WTC11 (cell line): ENCODE results near the gene CDKL2. TPM values are rescaled to one million over a fixed set of nuclear protein-coding genes. Genes with fewer than 3 reads are reported as not detected.

Experiments
- ATF2 ChIP-seq: sonication (generic); formaldehyde crosslinking; IDR thresholded peaks from 2 replicates; pipeline ENCODE4 v1.8.1; 2022; ENCODE audit warnings: low read depth, missing genetic modification reagents, borderline replicate concordance
- ATF6 ChIP-seq: sonication (generic); formaldehyde crosslinking; IDR thresholded peaks from 2 replicates; pipeline ENCODE4 v1.8.1; 2023; ENCODE audit warnings: mild to moderate bottlenecking, missing genetic modification reagents
- GRHL2 ChIP-seq: fragments of 250-450 bp; sonication (Bioruptor Pico); IDR thresholded peaks from 2 replicates; pipeline ENCODE4 v1.8.0; 2022; ENCODE audit warnings: mild to moderate bottlenecking, moderate library complexity; ENCODE audit not compliant: insufficient replicate concordance, severe bottlenecking
- GTF2I ChIP-seq: fragments of 250-450 bp; sonication (Bioruptor Pico); conservative IDR thresholded peaks from 2 replicates; pipeline ENCODE4 v1.4.0; 2021; ENCODE audit warnings: mild to moderate bottlenecking
- RELA ChIP-seq: sonication (generic); formaldehyde crosslinking; IDR thresholded peaks from 2 replicates; pipeline ENCODE4 v1.8.1; 2022; ENCODE audit warnings: missing genetic modification reagents, mild to moderate bottlenecking, borderline replicate concordance
- SMAD3 ChIP-seq: sonication (generic); formaldehyde crosslinking; IDR thresholded peaks from 2 replicates; pipeline ENCODE4 v1.8.0; 2022; ENCODE audit warnings: missing genetic modification reagents, mild to moderate bottlenecking, borderline replicate concordance
- SOX15 ChIP-seq: fragments of 250-450 bp; sonication (Bioruptor Pico); IDR thresholded peaks from 2 replicates; pipeline ENCODE4 v1.9.0; 2021; ENCODE audit warnings: mild to moderate bottlenecking
- SP1 ChIP-seq: sonication (generic); formaldehyde crosslinking; conservative IDR thresholded peaks from 2 replicates; pipeline ENCODE4 v1.8.1; 2022; ENCODE audit warnings: missing genetic modification reagents
- STAT6 ChIP-seq: sonication (generic); formaldehyde crosslinking; conservative IDR thresholded peaks from 2 replicates; pipeline ENCODE4 v1.8.1; 2023; ENCODE audit warnings: mild to moderate bottlenecking, low read depth, missing genetic modification reagents, moderate library complexity
- TCF7 ChIP-seq: sonication (generic); formaldehyde crosslinking; IDR thresholded peaks from 2 replicates; pipeline ENCODE4 v1.8.0; 2022; ENCODE audit warnings: mild to moderate bottlenecking, low read depth, missing genetic modification reagents, moderate library complexity
- TEAD4 ChIP-seq: sonication (generic); formaldehyde crosslinking; IDR thresholded peaks from 2 replicates; pipeline ENCODE4 v1.8.0; 2022; ENCODE audit warnings: mild to moderate bottlenecking, missing genetic modification reagents
- USF1 ChIP-seq: sonication (generic); formaldehyde crosslinking; IDR thresholded peaks from 2 replicates; pipeline ENCODE4 v1.8.0; 2022; ENCODE audit warnings: mild to moderate bottlenecking, missing genetic modification reagents
- ZMAT4 ChIP-seq: fragments of 250-450 bp; sonication (Bioruptor Pico); IDR thresholded peaks from 2 replicates; pipeline ENCODE4 v1.9.0; 2021; ENCODE audit warnings: mild to moderate bottlenecking
- ZNF138 ChIP-seq: sonication (generic); formaldehyde crosslinking; conservative IDR thresholded peaks from 2 replicates; pipeline ENCODE4 v1.8.1; 2022; ENCODE audit warnings: mild to moderate bottlenecking, moderate library complexity, missing genetic modification reagents
- ZNF423 ChIP-seq: fragments of 250-450 bp; sonication (Bioruptor Pico); IDR thresholded peaks from 2 replicates; pipeline ENCODE4 v2.1.2; 2022; ENCODE audit warnings: mild to moderate bottlenecking, moderate library complexity
- total RNA-seq: library from RNA; stranded (reverse); gene quantifications from 3 replicates; pipeline ENCODE4 v1.2.3, GENCODE V29; 2021
- TF ChIP-seq, protein P1 (sequence below): sonication (generic); formaldehyde crosslinking; IDR thresholded peaks from 2 replicates; pipeline ENCODE4 v1.8.0; 2023; ENCODE audit warnings: mild to moderate bottlenecking, missing genetic modification reagents
- TF ChIP-seq, protein P2 (sequence below): sonication (generic); formaldehyde crosslinking; IDR thresholded peaks from 2 replicates; pipeline ENCODE4 v1.8.0; 2022; ENCODE audit warnings: mild to moderate bottlenecking, missing genetic modification reagents
- TF ChIP-seq, protein P3 (sequence below): sonication (generic); formaldehyde crosslinking; IDR thresholded peaks from 2 replicates; pipeline ENCODE4 v1.8.0; 2023; ENCODE audit warnings: missing genetic modification reagents, mild to moderate bottlenecking, borderline replicate concordance
- TF ChIP-seq, protein P4 (sequence below): fragments of 250-450 bp; sonication (Bioruptor Pico); IDR thresholded peaks from 2 replicates; pipeline ENCODE4 v2.1.2; 2022; ENCODE audit warnings: mild to moderate bottlenecking, moderate library complexity

CDKL2 gene
- total RNA-seq, 1 experiment from 2014 or later: 1.7 TPM

GRCh38 chr4:75630174-75630936, at the start of gene CDKL2 (continued):
- TF ChIP-seq, protein P1, sequence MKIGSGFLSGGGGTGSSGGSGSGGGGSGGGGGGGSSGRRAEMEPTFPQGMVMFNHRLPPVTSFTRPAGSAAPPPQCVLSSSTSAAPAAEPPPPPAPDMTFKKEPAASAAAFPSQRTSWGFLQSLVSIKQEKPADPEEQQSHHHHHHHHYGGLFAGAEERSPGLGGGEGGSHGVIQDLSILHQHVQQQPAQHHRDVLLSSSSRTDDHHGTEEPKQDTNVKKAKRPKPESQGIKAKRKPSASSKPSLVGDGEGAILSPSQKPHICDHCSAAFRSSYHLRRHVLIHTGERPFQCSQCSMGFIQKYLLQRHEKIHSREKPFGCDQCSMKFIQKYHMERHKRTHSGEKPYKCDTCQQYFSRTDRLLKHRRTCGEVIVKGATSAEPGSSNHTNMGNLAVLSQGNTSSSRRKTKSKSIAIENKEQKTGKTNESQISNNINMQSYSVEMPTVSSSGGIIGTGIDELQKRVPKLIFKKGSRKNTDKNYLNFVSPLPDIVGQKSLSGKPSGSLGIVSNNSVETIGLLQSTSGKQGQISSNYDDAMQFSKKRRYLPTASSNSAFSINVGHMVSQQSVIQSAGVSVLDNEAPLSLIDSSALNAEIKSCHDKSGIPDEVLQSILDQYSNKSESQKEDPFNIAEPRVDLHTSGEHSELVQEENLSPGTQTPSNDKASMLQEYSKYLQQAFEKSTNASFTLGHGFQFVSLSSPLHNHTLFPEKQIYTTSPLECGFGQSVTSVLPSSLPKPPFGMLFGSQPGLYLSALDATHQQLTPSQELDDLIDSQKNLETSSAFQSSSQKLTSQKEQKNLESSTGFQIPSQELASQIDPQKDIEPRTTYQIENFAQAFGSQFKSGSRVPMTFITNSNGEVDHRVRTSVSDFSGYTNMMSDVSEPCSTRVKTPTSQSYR: peak; percentile 52; the same call in 1 of the 2 replicates
- TF ChIP-seq TCF7 (CRISPR knock-in tag) (0 out of 2 replicates have a peak, but pooled peaks have one; percentile 30), ATF2 (CRISPR knock-in tag) (no peak), ZNF423 (CRISPR knock-in tag) (no peak), USF1 (0 out of 2 replicates have a peak, but pooled peaks have one; percentile 28), SP1 (peak; percentile 74), ZNF138 (CRISPR knock-in tag) (no peak), TEAD4 (CRISPR knock-in tag) (no peak), RELA (0 out of 2 replicates have a peak, but pooled peaks have one; percentile 22), STAT6 (CRISPR knock-in tag) (no peak), ATF6 (no peak), SMAD3 (CRISPR knock-in tag) (peak; percentile 64; the same call in 1 of the 2 replicates), GRHL2 (CRISPR knock-in tag) (no peak), SOX15 (CRISPR knock-in tag) (no peak), ZMAT4 (CRISPR knock-in tag) (no peak), GTF2I (CRISPR knock-in tag) (no peak)
- TF ChIP-seq, protein P2, sequence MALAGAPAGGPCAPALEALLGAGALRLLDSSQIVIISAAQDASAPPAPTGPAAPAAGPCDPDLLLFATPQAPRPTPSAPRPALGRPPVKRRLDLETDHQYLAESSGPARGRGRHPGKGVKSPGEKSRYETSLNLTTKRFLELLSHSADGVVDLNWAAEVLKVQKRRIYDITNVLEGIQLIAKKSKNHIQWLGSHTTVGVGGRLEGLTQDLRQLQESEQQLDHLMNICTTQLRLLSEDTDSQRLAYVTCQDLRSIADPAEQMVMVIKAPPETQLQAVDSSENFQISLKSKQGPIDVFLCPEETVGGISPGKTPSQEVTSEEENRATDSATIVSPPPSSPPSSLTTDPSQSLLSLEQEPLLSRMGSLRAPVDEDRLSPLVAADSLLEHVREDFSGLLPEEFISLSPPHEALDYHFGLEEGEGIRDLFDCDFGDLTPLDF (CRISPR knock-in tag): peak; percentile 16; the same call in 1 of the 2 replicates
- TF ChIP-seq, protein P3, sequence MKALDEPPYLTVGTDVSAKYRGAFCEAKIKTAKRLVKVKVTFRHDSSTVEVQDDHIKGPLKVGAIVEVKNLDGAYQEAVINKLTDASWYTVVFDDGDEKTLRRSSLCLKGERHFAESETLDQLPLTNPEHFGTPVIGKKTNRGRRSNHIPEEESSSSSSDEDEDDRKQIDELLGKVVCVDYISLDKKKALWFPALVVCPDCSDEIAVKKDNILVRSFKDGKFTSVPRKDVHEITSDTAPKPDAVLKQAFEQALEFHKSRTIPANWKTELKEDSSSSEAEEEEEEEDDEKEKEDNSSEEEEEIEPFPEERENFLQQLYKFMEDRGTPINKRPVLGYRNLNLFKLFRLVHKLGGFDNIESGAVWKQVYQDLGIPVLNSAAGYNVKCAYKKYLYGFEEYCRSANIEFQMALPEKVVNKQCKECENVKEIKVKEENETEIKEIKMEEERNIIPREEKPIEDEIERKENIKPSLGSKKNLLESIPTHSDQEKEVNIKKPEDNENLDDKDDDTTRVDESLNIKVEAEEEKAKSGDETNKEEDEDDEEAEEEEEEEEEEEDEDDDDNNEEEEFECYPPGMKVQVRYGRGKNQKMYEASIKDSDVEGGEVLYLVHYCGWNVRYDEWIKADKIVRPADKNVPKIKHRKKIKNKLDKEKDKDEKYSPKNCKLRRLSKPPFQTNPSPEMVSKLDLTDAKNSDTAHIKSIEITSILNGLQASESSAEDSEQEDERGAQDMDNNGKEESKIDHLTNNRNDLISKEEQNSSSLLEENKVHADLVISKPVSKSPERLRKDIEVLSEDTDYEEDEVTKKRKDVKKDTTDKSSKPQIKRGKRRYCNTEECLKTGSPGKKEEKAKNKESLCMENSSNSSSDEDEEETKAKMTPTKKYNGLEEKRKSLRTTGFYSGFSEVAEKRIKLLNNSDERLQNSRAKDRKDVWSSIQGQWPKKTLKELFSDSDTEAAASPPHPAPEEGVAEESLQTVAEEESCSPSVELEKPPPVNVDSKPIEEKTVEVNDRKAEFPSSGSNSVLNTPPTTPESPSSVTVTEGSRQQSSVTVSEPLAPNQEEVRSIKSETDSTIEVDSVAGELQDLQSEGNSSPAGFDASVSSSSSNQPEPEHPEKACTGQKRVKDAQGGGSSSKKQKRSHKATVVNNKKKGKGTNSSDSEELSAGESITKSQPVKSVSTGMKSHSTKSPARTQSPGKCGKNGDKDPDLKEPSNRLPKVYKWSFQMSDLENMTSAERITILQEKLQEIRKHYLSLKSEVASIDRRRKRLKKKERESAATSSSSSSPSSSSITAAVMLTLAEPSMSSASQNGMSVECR (CRISPR knock-in tag): no peak; the same call in 1 of the 2 replicates
- TF ChIP-seq, protein P4, sequence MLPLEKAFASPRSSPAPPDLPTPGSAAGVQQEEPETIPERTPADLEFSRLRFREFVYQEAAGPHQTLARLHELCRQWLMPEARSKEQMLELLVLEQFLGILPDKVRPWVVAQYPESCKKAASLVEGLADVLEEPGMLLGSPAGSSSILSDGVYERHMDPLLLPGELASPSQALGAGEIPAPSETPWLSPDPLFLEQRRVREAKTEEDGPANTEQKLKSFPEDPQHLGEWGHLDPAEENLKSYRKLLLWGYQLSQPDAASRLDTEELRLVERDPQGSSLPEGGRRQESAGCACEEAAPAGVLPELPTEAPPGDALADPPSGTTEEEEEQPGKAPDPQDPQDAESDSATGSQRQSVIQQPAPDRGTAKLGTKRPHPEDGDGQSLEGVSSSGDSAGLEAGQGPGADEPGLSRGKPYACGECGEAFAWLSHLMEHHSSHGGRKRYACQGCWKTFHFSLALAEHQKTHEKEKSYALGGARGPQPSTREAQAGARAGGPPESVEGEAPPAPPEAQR: no peak
